Measurements from ENCODE around the gene GRHPR. TPM values are rescaled to one million over a fixed set of nuclear protein-coding genes. Genes with fewer than 3 reads are reported as not detected.

The GRHPR gene
- total and polyA plus RNA-seq, 2 of the 8 experiments (the other 6 are each of a cell fraction or from before 2014, with no cell fraction given): 97.0 to 201 TPM

DNA sequence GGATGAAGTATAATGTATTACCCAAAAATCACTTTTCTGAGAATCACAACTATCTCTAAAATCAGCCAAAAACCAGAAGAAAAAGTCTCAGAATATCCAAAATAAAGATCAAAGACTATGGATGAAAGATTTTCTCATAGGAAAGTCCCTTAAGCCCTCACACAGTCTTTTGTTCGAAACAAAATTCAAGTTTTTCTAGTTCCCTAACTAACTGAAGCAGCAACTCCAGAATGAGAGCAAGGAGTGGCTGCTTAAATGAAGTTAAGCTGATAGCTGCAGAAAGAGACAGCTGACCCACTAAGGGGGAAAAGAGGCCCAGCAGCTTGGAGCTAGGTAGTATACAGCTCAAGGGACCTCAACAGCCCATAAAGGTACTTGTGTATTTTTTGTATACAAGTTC, 34.3 kb downstream of the GRHPR start (continued):
- TF ChIP-seq, protein P1, sequence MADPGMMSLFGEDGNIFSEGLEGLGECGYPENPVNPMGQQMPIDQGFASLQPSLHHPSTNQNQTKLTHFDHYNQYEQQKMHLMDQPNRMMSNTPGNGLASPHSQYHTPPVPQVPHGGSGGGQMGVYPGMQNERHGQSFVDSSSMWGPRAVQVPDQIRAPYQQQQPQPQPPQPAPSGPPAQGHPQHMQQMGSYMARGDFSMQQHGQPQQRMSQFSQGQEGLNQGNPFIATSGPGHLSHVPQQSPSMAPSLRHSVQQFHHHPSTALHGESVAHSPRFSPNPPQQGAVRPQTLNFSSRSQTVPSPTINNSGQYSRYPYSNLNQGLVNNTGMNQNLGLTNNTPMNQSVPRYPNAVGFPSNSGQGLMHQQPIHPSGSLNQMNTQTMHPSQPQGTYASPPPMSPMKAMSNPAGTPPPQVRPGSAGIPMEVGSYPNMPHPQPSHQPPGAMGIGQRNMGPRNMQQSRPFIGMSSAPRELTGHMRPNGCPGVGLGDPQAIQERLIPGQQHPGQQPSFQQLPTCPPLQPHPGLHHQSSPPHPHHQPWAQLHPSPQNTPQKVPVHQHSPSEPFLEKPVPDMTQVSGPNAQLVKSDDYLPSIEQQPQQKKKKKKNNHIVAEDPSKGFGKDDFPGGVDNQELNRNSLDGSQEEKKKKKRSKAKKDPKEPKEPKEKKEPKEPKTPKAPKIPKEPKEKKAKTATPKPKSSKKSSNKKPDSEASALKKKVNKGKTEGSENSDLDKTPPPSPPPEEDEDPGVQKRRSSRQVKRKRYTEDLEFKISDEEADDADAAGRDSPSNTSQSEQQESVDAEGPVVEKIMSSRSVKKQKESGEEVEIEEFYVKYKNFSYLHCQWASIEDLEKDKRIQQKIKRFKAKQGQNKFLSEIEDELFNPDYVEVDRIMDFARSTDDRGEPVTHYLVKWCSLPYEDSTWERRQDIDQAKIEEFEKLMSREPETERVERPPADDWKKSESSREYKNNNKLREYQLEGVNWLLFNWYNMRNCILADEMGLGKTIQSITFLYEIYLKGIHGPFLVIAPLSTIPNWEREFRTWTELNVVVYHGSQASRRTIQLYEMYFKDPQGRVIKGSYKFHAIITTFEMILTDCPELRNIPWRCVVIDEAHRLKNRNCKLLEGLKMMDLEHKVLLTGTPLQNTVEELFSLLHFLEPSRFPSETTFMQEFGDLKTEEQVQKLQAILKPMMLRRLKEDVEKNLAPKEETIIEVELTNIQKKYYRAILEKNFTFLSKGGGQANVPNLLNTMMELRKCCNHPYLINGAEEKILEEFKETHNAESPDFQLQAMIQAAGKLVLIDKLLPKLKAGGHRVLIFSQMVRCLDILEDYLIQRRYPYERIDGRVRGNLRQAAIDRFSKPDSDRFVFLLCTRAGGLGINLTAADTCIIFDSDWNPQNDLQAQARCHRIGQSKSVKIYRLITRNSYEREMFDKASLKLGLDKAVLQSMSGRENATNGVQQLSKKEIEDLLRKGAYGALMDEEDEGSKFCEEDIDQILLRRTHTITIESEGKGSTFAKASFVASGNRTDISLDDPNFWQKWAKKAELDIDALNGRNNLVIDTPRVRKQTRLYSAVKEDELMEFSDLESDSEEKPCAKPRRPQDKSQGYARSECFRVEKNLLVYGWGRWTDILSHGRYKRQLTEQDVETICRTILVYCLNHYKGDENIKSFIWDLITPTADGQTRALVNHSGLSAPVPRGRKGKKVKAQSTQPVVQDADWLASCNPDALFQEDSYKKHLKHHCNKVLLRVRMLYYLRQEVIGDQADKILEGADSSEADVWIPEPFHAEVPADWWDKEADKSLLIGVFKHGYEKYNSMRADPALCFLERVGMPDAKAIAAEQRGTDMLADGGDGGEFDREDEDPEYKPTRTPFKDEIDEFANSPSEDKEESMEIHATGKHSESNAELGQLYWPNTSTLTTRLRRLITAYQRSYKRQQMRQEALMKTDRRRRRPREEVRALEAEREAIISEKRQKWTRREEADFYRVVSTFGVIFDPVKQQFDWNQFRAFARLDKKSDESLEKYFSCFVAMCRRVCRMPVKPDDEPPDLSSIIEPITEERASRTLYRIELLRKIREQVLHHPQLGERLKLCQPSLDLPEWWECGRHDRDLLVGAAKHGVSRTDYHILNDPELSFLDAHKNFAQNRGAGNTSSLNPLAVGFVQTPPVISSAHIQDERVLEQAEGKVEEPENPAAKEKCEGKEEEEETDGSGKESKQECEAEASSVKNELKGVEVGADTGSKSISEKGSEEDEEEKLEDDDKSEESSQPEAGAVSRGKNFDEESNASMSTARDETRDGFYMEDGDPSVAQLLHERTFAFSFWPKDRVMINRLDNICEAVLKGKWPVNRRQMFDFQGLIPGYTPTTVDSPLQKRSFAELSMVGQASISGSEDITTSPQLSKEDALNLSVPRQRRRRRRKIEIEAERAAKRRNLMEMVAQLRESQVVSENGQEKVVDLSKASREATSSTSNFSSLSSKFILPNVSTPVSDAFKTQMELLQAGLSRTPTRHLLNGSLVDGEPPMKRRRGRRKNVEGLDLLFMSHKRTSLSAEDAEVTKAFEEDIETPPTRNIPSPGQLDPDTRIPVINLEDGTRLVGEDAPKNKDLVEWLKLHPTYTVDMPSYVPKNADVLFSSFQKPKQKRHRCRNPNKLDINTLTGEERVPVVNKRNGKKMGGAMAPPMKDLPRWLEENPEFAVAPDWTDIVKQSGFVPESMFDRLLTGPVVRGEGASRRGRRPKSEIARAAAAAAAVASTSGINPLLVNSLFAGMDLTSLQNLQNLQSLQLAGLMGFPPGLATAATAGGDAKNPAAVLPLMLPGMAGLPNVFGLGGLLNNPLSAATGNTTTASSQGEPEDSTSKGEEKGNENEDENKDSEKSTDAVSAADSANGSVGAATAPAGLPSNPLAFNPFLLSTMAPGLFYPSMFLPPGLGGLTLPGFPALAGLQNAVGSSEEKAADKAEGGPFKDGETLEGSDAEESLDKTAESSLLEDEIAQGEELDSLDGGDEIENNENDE (IDR thresholded peaks at IDR 0.05; ENCODE audit: insufficient replicate concordance, low read length): no peak

Measured in H1 (cell line).